Measurements from ENCODE around the gene TBC1D5.

Gene TBC1D5

DNA sequence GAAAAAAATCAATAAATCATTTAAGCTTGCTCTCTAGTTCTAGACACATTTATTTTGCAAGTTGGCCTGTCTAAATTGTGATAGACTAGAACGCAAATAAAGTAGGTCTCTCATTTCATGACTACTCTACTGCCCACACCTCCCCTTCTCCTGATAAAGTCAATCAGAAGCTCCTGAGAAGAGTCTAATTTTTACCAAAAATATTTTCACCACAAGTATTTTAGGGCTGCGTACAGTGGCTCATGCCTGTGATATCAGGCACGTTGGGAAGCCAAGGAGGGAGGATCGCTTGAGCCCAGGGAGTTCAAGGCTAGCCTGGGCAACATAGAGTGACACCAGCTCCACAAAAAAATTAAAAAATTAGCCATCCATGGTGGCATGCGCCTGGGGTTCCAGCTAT lies 136.5 kb downstream of the TBC1D5 start:
- TF ChIP-seq, protein P1, sequence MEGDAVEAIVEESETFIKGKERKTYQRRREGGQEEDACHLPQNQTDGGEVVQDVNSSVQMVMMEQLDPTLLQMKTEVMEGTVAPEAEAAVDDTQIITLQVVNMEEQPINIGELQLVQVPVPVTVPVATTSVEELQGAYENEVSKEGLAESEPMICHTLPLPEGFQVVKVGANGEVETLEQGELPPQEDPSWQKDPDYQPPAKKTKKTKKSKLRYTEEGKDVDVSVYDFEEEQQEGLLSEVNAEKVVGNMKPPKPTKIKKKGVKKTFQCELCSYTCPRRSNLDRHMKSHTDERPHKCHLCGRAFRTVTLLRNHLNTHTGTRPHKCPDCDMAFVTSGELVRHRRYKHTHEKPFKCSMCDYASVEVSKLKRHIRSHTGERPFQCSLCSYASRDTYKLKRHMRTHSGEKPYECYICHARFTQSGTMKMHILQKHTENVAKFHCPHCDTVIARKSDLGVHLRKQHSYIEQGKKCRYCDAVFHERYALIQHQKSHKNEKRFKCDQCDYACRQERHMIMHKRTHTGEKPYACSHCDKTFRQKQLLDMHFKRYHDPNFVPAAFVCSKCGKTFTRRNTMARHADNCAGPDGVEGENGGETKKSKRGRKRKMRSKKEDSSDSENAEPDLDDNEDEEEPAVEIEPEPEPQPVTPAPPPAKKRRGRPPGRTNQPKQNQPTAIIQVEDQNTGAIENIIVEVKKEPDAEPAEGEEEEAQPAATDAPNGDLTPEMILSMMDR (IDR thresholded peaks at IDR 0.05; ENCODE audit: borderline replicate concordance, insufficient read depth, low read depth, low read length) = no peak
- H3K4me3 ChIP-seq (ENCODE audit: low read depth, low read length) = no peak overlapping the region

DNA sequence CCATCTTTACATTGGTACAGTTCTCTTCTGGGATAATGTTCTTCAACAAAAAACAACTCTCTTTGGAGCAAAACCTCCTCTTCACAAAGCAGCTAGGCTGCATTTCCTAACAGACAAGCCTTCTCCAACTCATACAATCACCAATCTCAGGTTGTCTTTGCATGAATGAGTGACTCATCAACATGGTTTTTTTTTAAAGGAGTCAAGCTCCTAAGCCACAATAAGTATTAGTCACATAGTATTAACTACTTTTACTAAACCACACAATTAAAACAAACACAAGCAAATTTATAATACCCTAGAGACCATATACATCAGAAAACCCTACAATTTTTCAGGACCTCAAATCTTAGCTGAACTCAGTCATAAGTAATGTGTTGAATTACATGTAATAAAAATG lies 137.4 kb downstream of the TBC1D5 start:
- TF ChIP-seq, protein P1 (IDR thresholded peaks at IDR 0.05; ENCODE audit: borderline replicate concordance, insufficient read depth, low read depth, low read length) = no peak
- no peak overlapping the region for H3K4me3 ChIP-seq (ENCODE audit: low read depth, low read length)

DNA sequence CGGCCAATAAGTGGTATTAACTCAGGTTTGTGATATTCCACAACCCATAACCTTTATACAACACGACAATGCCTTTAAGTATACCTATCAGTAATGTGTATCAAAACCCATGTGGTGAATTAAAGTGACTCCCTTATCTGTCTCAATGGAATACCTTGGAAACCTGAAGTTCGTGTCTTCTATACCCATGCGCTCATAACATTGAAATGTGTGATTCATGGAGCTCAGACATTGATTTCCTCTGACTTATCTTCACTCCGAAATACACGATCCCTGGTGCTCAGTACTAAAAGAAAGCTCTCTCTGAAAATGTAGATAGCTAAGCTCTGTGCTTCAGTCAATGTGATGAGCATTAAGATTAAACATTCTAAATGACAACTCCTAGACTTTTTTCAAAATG lies 140.3 kb downstream of the TBC1D5 start:
- TF ChIP-seq, protein P1 (IDR thresholded peaks at IDR 0.05; ENCODE audit: borderline replicate concordance, insufficient read depth, low read depth, low read length) = no peak
- H3K4me3 ChIP-seq (ENCODE audit: low read depth, low read length) = no peak overlapping the region

DNA sequence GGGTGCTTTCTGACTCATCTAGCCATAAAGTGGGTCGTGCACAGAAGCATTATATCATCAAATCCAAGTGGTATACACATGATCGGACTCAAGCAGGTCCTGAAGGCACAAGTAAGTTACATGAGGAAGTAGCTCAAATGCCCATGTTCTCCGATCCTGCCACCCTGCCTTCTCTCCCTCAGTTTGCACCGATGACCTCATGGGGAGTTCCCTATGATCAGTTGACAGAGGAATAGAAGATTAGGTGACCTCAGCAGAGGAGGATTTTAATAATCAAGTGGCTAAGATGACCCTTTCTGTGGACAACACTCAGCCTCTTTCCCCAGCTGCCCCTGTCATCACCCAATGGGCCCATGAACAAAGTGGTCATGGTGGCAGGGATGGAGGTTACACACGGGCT lies 149.5 kb downstream of the TBC1D5 start:
- H3K4me3 ChIP-seq (ENCODE audit: low read depth, low read length) = no peak overlapping the region
- TF ChIP-seq, protein P1 (IDR thresholded peaks at IDR 0.05; ENCODE audit: borderline replicate concordance, insufficient read depth, low read depth, low read length) = no peak

DNA sequence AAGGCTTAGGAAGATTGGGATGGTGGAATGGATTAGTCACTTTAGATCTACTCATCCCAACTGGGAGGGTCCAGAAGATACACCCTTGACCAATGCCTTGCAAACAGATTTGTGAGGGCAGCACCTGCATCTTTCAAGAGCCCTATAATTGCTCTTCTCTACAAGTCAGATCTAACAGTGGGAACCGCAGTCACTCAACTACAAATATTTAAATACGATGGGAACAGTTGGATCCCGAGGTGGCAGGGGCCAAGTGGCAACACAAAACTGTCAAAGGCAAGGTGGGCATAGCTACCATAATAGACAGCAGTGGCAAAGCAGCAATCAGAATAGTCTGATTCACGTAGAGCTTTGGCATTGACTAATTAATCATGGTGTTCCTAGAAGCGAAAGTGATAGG lies 152.0 kb downstream of the TBC1D5 start:
- H3K4me3 ChIP-seq (ENCODE audit: low read depth, low read length) = no peak overlapping the region
- TF ChIP-seq, protein P1 (IDR thresholded peaks at IDR 0.05; ENCODE audit: borderline replicate concordance, insufficient read depth, low read depth, low read length) = no peak

DNA sequence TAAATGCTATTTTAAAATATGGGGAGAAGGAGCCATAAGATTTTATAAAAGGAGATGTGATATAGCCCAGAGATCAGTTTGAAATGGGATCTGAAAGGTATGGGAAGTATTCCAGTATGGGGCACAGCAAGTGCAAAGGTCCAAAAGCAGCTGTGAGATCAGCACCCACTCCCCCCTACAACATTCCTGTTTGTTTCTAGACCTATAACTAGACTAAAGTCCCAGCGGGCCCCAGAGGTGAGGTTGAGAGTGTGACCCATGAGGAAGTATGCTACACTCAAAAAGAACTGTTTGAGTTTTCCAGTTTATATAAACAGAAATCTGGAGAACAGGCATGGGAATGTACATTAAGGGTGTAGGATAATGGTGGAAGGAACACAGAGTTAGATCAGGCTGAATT lies 152.5 kb downstream of the TBC1D5 start:
- TF ChIP-seq, protein P1 (IDR thresholded peaks at IDR 0.05; ENCODE audit: borderline replicate concordance, insufficient read depth, low read depth, low read length) = no peak

DNA sequence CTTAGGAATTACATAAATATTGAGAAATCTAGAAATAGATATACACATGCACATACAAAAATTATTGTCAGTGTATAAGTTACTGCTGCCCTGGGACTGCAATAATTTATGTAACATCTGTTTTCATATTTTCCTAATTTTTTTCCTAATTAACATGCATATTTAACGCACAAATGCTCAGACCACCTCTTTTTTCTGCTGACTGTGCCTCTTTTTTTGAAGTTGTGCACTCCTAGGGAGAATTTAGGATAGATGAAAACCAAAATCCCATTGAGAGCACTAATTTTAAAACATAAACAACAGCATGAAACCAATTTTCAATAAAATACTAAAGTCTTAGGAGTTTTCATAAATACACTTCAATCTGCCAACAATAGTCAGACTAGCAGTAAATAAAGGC lies 154.0 kb downstream of the TBC1D5 start:
- TF ChIP-seq, protein P1 (IDR thresholded peaks at IDR 0.05; ENCODE audit: borderline replicate concordance, insufficient read depth, low read depth, low read length) = no peak
- no peak overlapping the region for H3K4me3 ChIP-seq (ENCODE audit: low read depth, low read length)

More for the DNA sequence above, 152.5 kb downstream of the TBC1D5 start:
- H3K4me3 ChIP-seq (ENCODE audit: low read depth, low read length) = no peak overlapping the region

All from GM12875 (cell line).